ENCODE measurements around the gene DEGS2. TPM values are rescaled to one million over a fixed set of nuclear protein-coding genes. Genes with fewer than 3 reads are reported as not detected.

DEGS2 gene
- total RNA-seq, 1 donor: not detected

- no peak for DNase-seq (ENCODE audit: low read depth)
- H3K4me3 ChIP-seq (ENCODE audit: low read depth, low read length): no peak overlapping the region
- no peak for TF ChIP-seq CTCF (IDR thresholded peaks at IDR 0.05; ENCODE audit: insufficient read depth, low read length)
Measured at GRCh38 chr14:100117633-100118395, 41.6 kb downstream of the DEGS2 start.

GRCh38 chr14:100117026-100117425, 42.4 kb downstream of the DEGS2 start:
- DNase-seq (ENCODE audit: low read depth): no peak
- no peak overlapping the region for H3K4me3 ChIP-seq (ENCODE audit: low read depth, low read length)
- TF ChIP-seq CTCF (IDR thresholded peaks at IDR 0.05; ENCODE audit: insufficient read depth, low read length): no peak

- TF ChIP-seq CTCF (IDR thresholded peaks at IDR 0.05; ENCODE audit: insufficient read depth, low read length): no peak
- H3K4me3 ChIP-seq (ENCODE audit: low read depth, low read length): no peak overlapping the region
- no peak for DNase-seq (ENCODE audit: low read depth)
Measured at GRCh38 chr14:100116134-100116533, 43.3 kb downstream of the DEGS2 start.

- DNase-seq (ENCODE audit: low read depth): no peak
- TF ChIP-seq CTCF (IDR thresholded peaks at IDR 0.05; ENCODE audit: insufficient read depth, low read length): no peak
- no peak overlapping the region for H3K4me3 ChIP-seq (ENCODE audit: low read depth, low read length)
Measured at GRCh38 chr14:100115726-100116125, 43.7 kb downstream of the DEGS2 start.

- H3K4me3 ChIP-seq (ENCODE audit: low read depth, low read length): no peak overlapping the region
- no peak for DNase-seq (ENCODE audit: low read depth)
- no peak for TF ChIP-seq CTCF (IDR thresholded peaks at IDR 0.05; ENCODE audit: insufficient read depth, low read length)
Measured at GRCh38 chr14:100115236-100115635, 44.2 kb downstream of the DEGS2 start.

- no peak overlapping the region for H3K4me3 ChIP-seq (ENCODE audit: low read depth, low read length)
- DNase-seq (ENCODE audit: low read depth): no peak
- no peak for TF ChIP-seq CTCF (IDR thresholded peaks at IDR 0.05; ENCODE audit: insufficient read depth, low read length)
Measured at GRCh38 chr14:100114109-100114765, 45.2 kb downstream of the DEGS2 start.

All from fibroblast of the aortic adventitia (primary cell).